ENCODE data around the gene CYRIA.

DNA sequence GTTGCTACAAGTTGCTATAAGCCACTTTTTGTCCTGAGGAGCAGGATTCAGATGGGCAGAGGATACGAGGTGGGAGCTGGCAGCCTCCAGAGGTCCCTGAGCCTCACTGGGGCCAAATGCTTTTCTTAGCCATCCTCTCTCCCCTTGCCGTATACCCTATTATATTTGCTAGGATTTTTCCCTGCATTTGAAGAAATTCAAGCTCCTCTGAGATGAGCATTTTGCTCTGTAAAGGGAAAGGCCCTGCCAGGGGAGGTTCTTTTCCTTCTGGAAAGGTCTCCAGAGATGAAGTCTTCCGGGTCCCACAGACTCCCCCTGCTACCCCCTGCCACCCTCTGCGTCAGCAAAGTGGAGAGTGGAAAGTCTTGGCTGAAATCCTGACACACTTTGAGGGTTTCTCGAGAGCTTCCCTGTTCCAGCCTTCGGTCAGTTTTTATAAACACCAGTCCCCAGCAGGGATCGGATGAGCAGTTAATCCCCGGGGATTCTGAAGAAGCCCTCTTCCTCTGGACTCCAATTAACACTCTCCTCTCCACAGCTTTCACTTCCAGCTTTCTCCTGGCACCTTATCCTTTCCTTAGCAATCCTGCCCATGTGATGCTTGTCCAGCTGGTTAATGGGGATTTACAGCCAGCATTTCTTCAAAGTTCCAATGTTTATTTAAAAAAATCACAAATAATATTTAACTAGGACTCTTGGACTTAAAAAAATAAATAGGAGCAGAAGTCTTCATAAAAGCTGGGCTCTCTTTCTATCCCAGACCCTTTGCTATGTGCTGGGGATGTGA, 13.1 kb downstream of the CYRIA start:
- no peak for TF ChIP-seq EP300 (IDR thresholded peaks at IDR 0.05)
- peak in 2 of 4 donors; percentile 11 to 23 for TF ChIP-seq POLR2AphosphoS5 (IDR thresholded peaks at IDR 0.05)
- TF ChIP-seq, protein P1, sequence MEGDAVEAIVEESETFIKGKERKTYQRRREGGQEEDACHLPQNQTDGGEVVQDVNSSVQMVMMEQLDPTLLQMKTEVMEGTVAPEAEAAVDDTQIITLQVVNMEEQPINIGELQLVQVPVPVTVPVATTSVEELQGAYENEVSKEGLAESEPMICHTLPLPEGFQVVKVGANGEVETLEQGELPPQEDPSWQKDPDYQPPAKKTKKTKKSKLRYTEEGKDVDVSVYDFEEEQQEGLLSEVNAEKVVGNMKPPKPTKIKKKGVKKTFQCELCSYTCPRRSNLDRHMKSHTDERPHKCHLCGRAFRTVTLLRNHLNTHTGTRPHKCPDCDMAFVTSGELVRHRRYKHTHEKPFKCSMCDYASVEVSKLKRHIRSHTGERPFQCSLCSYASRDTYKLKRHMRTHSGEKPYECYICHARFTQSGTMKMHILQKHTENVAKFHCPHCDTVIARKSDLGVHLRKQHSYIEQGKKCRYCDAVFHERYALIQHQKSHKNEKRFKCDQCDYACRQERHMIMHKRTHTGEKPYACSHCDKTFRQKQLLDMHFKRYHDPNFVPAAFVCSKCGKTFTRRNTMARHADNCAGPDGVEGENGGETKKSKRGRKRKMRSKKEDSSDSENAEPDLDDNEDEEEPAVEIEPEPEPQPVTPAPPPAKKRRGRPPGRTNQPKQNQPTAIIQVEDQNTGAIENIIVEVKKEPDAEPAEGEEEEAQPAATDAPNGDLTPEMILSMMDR (IDR thresholded peaks at IDR 0.05), result no peak
